Measurements from ENCODE around the gene UBASH3B. TPM values are rescaled to one million over a fixed set of nuclear protein-coding genes. Genes with fewer than 3 reads are reported as not detected.

Gene UBASH3B
- total and polyA plus RNA-seq, 11 donors = 0.72 to 19.0 (median 1.7) TPM

GRCh38 chr11:122666743-122667142, 11.2 kb downstream of the UBASH3B start:
- DNase-seq (no peak), ATAC-seq (no peak)
- H3K4me1 ChIP-seq = peaks cover 0 to 56% (median 0%) of the 10 kb centered on the region in 12 donors
- no peak overlapping the region for H3K4me3 ChIP-seq
- intact Hi-C loops (cut with DNase I) = no loop called here
- no peak for TF ChIP-seq POLR2A (IDR thresholded peaks at IDR 0.05)
- TF ChIP-seq, protein P1, sequence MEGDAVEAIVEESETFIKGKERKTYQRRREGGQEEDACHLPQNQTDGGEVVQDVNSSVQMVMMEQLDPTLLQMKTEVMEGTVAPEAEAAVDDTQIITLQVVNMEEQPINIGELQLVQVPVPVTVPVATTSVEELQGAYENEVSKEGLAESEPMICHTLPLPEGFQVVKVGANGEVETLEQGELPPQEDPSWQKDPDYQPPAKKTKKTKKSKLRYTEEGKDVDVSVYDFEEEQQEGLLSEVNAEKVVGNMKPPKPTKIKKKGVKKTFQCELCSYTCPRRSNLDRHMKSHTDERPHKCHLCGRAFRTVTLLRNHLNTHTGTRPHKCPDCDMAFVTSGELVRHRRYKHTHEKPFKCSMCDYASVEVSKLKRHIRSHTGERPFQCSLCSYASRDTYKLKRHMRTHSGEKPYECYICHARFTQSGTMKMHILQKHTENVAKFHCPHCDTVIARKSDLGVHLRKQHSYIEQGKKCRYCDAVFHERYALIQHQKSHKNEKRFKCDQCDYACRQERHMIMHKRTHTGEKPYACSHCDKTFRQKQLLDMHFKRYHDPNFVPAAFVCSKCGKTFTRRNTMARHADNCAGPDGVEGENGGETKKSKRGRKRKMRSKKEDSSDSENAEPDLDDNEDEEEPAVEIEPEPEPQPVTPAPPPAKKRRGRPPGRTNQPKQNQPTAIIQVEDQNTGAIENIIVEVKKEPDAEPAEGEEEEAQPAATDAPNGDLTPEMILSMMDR (IDR thresholded peaks at IDR 0.05) = no peak
- H3K27me3 ChIP-seq = no peaks in the 10 kb centered on the region
- no peaks in the 10 kb centered on the region for H3K36me3 ChIP-seq
- H3K9me3 ChIP-seq = peaks cover 0 to 12% (median 2%) of the 10 kb centered on the region in 12 donors
- no peak overlapping the region for H3K27ac ChIP-seq

DNA sequence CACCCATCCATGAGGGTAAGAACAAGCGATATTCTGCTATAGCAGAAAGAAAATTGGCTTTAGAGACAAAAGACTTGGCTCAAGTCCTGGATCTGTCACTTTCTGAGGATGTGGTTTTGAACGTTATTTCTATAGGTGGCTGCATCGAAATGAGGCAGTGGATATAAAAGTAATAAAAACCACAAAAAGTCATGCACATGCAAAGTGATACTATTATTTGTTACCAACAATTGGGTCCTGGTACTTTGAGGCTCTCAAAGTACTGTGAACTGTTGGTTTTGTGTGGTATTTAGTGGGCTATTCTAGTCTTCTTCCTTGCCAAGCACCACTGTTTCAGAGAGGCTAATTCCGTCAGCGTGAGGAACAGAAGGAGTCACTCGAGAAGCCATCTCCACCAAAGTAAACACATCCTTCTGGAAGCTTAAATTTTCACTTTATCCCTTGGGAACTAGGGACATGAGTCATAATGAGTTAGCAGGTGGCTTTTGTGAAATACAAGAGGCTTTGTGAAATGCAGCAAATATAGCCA, 13.1 kb downstream of the UBASH3B start:
- peaks cover 0 to 69% (median 0%) of the 10 kb centered on the region in 12 donors for H3K4me1 ChIP-seq
- ATAC-seq (peak in 1 of 4 donors; percentile 43), DNase-seq (no peak)
- no peak overlapping the region for H3K27ac ChIP-seq
- H3K36me3 ChIP-seq = no peaks in the 10 kb centered on the region
- peaks cover 0 to 12% (median 2%) of the 10 kb centered on the region in 12 donors for H3K9me3 ChIP-seq
- no peaks in the 10 kb centered on the region for H3K27me3 ChIP-seq
- 71 to 72% (median 72%) methylated on average over 6 of the region's 6 CpGs for WGBS, 4 donors
- TF ChIP-seq, protein P1 (IDR thresholded peaks at IDR 0.05) = no peak
- no peak for TF ChIP-seq POLR2A (IDR thresholded peaks at IDR 0.05)
- H3K4me3 ChIP-seq = no peak overlapping the region
- intact Hi-C loops (cut with DNase I) = no loop called here

- DNase-seq = no peak
- H3K4me3 ChIP-seq = no peak overlapping the region
- intact Hi-C loops (cut with DNase I) = no loop called here
- no peaks in the 10 kb centered on the region for H3K36me3 ChIP-seq
- peaks cover 0 to 12% (median 2%) of the 10 kb centered on the region in 12 donors for H3K9me3 ChIP-seq
- ATAC-seq = no peak
- TF ChIP-seq, protein P1 (IDR thresholded peaks at IDR 0.05) = no peak
- TF ChIP-seq POLR2A (IDR thresholded peaks at IDR 0.05) = no peak
- H3K4me1 ChIP-seq = peaks cover 0 to 71% (median 0%) of the 10 kb centered on the region in 12 donors
- H3K27ac ChIP-seq = no peak overlapping the region
- no peaks in the 10 kb centered on the region for H3K27me3 ChIP-seq
- WGBS, 4 donors = 91 to 100% (median 96%) methylated on average over 1 of the region's 1 CpG
Measured at GRCh38 chr11:122670131-122670530, 14.6 kb downstream of the UBASH3B start.

- TF ChIP-seq, protein P1 (IDR thresholded peaks at IDR 0.05) = no peak
- no peak for TF ChIP-seq POLR2A (IDR thresholded peaks at IDR 0.05)
- Histone ChIP-seq H3K4me3 (no peak overlapping the region), H3K27ac (peak overlapping the region in 2 of 12 donors; percentile 20 to 25), H3K4me1 (peaks cover 0 to 70% (median 0%) of the 10 kb centered on the region in 12 donors), H3K36me3 (no peaks in the 10 kb centered on the region), H3K9me3 (peaks cover 0 to 12% (median 2%) of the 10 kb centered on the region in 12 donors), H3K27me3 (no peaks in the 10 kb centered on the region)
- ATAC-seq (peak in 3 of 4 donors; percentile 20 to 65 (median 44)), DNase-seq (peak in 2 of 5 donors; percentile 50)
- 45 to 56% (median 52%) methylated on average over 12 of the region's 12 CpGs for WGBS, 4 donors
- intact Hi-C loops (cut with DNase I) = no loop called here
Measured at GRCh38 chr11:122671400-122671891, 15.9 kb downstream of the UBASH3B start.
